ENCODE measurements around the gene CADPS2.
A peak's percentile ranks its signal among the peaks of the same experiment; 100 is the strongest.

CADPS2 gene

DNA sequence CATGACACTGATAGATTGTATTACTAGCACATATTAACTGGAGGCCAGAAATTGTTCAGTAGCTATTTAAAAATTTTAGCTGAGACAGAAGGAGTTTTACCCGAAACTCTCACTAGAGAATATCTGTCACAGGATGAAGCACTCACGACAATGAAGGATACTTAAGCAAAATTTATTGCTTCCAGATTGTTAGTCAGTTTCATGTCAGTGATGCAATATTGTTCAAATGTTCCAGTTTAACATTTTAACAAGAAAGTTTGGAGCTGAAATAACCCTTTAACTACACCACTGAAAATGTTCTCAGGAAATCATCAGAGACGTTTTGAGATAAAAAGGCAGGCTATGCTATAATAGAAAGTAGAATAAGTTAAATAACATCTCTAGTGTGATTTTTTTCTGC, 15.0 kb upstream of the CADPS2 start:
- no peak overlapping the region for H3K4me3 ChIP-seq (ENCODE audit: low read depth, low read length)
- TF ChIP-seq, protein P1, sequence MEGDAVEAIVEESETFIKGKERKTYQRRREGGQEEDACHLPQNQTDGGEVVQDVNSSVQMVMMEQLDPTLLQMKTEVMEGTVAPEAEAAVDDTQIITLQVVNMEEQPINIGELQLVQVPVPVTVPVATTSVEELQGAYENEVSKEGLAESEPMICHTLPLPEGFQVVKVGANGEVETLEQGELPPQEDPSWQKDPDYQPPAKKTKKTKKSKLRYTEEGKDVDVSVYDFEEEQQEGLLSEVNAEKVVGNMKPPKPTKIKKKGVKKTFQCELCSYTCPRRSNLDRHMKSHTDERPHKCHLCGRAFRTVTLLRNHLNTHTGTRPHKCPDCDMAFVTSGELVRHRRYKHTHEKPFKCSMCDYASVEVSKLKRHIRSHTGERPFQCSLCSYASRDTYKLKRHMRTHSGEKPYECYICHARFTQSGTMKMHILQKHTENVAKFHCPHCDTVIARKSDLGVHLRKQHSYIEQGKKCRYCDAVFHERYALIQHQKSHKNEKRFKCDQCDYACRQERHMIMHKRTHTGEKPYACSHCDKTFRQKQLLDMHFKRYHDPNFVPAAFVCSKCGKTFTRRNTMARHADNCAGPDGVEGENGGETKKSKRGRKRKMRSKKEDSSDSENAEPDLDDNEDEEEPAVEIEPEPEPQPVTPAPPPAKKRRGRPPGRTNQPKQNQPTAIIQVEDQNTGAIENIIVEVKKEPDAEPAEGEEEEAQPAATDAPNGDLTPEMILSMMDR (IDR thresholded peaks at IDR 0.05; ENCODE audit: low read depth, low read length, missing control alignments) = no peak
- in situ Hi-C loops (cut with HindIII; ENCODE audit: low sequenced_read_pairs) = no loop called here
- no peak for DNase-seq (ENCODE audit: low read depth)

DNA sequence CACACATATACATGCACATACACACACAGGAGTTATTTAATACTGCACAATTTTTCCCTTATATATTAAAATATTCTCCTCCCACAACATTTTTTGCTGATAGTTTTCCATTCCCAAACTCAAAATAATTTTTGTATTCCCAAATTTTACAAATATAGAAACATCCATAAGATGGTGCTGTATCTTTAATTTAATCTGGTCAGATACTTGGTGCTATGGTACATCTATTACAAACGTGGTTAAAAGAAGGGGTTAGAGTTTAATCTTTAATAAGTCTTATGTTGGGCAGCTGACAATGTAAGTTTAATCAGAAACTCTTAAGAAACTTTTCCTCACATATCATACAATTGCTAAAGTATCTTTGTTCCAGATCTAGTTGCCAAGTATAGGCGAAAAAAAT, 10.2 kb upstream of the CADPS2 start:
- DNase-seq (ENCODE audit: low read depth) = no peak
- TF ChIP-seq, protein P1 (IDR thresholded peaks at IDR 0.05; ENCODE audit: low read depth, low read length, missing control alignments) = no peak
- in situ Hi-C loops (cut with HindIII; ENCODE audit: low sequenced_read_pairs) = no loop called here
- H3K4me3 ChIP-seq (ENCODE audit: low read depth, low read length) = no peak overlapping the region

DNA sequence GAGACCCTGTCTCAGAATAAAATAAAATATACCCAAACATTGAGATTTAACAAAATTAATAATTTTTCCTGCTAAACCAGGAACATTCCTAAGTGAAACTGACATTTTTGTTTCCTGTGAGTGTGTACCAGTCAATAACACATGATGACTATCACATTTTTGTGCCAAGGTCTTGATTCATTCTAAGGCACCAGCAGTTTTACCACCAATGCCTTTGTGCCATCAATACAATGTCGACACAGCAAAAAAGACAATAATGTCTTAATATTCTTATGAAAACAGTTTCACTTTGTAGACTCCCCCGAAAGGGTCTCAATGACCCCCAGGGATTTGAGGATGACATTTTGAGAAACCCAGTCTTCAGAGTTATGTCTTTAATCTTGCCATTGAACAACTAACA, 7.2 kb upstream of the CADPS2 start:
- in situ Hi-C loops (cut with HindIII; ENCODE audit: low sequenced_read_pairs) = no loop called here
- H3K4me3 ChIP-seq (ENCODE audit: low read depth, low read length) = no peak overlapping the region
- TF ChIP-seq, protein P1 (IDR thresholded peaks at IDR 0.05; ENCODE audit: low read depth, low read length, missing control alignments) = no peak
- no peak for DNase-seq (ENCODE audit: low read depth)

DNA sequence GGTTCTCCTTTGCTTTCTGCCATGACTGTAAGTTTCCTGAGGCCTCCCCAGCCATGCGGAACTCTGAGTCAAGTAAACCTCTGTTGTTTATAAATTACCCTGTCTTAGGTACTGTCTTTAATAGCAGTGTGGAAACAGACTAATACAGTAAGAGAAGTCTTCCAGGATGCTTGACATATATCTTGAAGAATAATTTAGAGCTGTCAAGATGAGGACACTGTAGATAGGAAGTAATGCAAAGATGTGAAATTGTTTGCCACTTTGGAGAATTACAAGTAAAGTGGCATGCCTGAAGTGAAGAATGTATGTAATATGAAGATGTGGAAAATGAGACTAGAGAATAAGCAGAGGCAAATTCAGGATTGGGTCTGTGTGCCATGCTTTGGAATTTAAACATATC, 2.9 kb upstream of the CADPS2 start:
- TF ChIP-seq, protein P1 (IDR thresholded peaks at IDR 0.05; ENCODE audit: low read depth, low read length, missing control alignments) = no peak
- DNase-seq (ENCODE audit: low read depth) = no peak
- in situ Hi-C loops (cut with HindIII; ENCODE audit: low sequenced_read_pairs) = no loop called here
- no peak overlapping the region for H3K4me3 ChIP-seq (ENCODE audit: low read depth, low read length)

DNA sequence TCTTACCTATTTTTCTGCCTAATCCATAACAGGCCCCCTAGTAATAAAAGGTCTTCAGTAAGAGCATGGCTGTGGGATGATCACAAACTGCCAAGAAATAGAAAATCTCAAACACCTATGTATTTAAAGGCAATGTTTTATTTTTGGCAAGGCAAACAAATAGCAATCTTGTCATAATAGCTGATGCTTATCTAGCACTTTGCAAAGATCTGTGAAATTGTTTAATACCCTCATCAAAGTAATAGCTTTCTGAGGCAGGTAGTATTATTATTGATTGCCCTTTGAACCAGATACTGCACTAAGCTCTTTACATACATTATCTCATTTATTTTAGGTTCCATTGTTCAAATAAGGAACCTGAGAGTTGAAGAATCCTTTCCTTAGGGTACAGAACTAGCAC, 1.6 kb upstream of the CADPS2 start:
- TF ChIP-seq, protein P1 (IDR thresholded peaks at IDR 0.05; ENCODE audit: low read depth, low read length, missing control alignments) = no peak
- no peak overlapping the region for H3K4me3 ChIP-seq (ENCODE audit: low read depth, low read length)
- no peak for DNase-seq (ENCODE audit: low read depth)
- in situ Hi-C loops (cut with HindIII; ENCODE audit: low sequenced_read_pairs) = no loop called here

DNA sequence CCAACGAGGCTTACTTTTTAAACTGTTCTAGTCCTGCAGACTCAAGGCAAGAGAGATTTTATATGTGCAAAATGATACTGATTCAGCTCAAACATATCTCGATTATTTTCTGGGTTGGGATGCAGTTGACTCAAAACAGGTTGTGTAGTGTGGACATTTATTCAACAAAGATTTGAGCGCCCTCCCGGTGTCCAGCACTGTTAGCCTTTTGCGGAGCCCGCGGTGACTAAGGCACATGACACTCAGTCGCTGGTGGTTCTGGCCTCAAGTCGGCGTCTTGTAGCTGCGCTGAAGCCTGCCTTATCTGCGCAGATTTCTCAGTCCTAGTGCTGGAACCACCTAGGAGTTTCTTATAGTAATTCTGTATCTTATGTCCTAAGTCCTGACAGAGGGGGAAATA, 938 bp upstream of the CADPS2 start:
- H3K4me3 ChIP-seq (ENCODE audit: low read depth, low read length) = peak overlapping the region; percentile 81
- in situ Hi-C loops (cut with HindIII; ENCODE audit: low sequenced_read_pairs) = no loop called here
- TF ChIP-seq, protein P1 (IDR thresholded peaks at IDR 0.05; ENCODE audit: low read depth, low read length, missing control alignments) = no peak
- peak; percentile 32 for DNase-seq (ENCODE audit: low read depth)
